Measurements from ENCODE around the gene TMOD4.
A peak's percentile ranks its signal among the peaks of the same experiment; 100 is the strongest.
"Not testable (repeated sequence)": the region's sequence is repeated elsewhere in the genome, so short reads cannot be mapped to it uniquely, and the experiment has no call there.

TMOD4 gene

DNA sequence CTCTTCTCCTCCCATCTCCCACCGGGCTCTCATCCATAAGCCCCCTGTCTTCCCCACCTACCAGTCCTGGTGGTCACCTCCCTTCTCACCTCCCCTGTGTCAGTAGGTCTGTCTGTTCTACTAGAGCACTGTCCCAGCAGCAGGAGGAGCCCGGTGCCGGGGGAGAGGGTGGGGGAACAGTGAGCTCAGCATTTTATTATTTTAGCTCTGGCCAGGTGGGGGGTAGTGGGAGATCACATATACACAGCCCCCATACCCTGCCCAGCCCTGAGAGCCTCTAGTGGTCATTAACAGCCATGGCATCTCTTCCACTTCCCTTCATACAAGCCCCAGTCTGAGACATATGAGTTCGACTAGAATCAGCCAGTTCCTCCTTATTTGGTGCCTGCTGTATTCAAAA, at the start of gene TMOD4:
TSS of gene TMOD4 (minus strand) at position 119 of the 400 bp plus-strand sequence. CDS start 1,106 bp downstream, outside the sequence.
- no peak for DNase-seq (ENCODE audit: low read depth in 2 of 2)

DNA sequence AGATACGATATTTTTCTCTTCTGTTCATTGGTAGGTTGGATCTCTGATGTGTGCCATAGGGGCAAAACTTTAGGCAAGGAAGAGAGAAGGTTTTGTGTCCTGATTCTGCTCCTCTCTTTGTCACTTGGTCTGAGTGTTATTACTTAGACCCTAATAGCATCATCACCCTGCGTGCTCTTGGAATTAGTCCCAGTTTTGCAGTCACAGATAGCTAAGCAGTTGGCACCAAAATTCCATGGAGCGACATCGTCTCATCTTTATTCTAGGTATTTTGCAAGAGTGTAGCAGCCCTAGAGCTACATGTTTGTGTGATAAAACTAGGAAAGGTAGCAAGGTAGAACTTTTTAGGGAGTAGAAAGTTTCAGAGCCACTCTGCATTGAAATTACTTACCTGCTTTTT, 46.3 kb upstream of the TMOD4 start:
- no peak for DNase-seq (ENCODE audit: low read depth in 2 of 2)

DNA sequence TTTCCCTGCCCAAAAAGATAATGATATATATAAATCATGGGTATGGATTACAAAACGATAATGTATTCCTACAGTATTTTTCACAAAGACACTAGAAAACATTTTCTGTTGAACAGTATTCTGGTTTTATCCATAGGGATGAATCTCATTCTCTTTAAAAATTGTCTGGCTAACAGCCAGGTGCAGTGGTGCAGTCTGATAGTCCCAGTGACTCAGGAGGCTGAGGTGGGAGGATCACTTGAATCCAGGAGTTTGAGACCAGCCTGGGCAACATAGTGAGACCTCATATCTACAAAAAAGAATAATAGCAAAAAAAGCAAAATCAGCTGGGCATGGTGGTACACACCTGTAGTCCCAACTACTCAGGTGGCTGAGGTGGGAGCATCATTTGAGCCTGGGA, 45.8 kb upstream of the TMOD4 start:
- DNase-seq (ENCODE audit: low read depth in 2 of 2) = no peak

- DNase-seq (ENCODE audit: low read depth in 2 of 2) = no peak
Measured at GRCh38 chr1:151213560-151213959, 37.8 kb upstream of the TMOD4 start.

GRCh38 chr1:151211972-151212705, 36.4 kb upstream of the TMOD4 start:
- no peak for DNase-seq (ENCODE audit: low read depth in 2 of 2)

DNA sequence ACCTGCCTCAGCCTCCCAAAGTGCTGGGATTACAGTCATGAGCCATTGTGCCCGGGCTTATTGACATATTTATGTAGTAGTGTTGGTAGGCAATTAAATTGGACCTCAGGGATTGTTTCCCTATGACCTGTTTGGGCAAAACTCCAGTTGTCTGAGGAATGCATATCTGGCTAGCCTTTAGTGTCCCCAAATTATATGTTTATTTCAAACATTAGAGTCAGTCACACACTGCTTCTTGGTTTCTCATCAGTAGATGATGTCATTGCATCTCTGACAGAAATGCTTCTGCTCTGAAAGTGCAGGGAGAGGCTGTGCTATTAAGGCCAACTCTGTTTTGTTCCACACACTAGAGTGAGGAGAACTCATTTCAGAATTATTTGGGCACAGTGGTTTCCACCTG, 35.0 kb upstream of the TMOD4 start:
- DNase-seq (ENCODE audit: low read depth in 2 of 2) = no peak

DNA sequence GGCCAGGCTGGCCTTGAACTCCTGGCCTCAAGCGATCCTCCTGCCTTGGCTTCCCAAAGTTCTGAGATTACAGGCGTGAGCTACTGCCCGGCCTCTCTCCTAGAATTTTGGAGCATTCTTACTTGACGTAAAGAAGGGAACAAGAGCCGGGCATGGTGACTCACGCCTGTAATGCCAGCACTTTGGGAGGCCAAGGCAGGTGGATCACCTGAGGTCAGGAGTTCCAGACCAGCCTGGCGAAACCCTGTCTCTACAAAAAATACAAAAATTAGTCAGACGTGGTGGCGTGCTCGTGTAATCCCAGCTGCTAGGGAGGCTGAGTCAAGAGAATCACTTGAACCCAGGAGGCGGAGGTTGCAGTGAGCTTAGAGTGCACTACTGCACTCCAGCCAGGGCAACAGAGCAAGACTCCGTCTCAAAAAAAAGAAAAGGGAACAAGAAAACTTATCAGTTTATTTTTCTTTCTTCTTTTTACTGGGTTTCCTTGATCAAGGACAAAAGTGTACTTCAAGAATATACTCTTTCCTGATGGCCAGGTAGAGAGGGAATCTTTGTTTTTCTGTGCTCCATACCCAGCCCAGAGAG, 29.7 kb upstream of the TMOD4 start:
- DNase-seq (ENCODE audit: low read depth in 2 of 2) = not testable (repeated sequence)

GRCh38 chr1:151199873-151200581, 24.2 kb upstream of the TMOD4 start:
- no peak for DNase-seq (ENCODE audit: low read depth in 2 of 2)

- peak; percentile 96 to 97 for DNase-seq (ENCODE audit: low read depth in 2 of 2)
Measured at GRCh38 chr1:151198254-151199127, 22.7 kb upstream of the TMOD4 start, which contains the start of gene PIP5K1A. TSS of gene PIP5K1A (plus strand) at chr1:151198552. CDS start at chr1:151198997, 445 bp downstream.

- DNase-seq (ENCODE audit: low read depth in 2 of 2) = no peak
Measured at GRCh38 chr1:151197863-151198253, 22.1 kb upstream of the TMOD4 start.

DNA sequence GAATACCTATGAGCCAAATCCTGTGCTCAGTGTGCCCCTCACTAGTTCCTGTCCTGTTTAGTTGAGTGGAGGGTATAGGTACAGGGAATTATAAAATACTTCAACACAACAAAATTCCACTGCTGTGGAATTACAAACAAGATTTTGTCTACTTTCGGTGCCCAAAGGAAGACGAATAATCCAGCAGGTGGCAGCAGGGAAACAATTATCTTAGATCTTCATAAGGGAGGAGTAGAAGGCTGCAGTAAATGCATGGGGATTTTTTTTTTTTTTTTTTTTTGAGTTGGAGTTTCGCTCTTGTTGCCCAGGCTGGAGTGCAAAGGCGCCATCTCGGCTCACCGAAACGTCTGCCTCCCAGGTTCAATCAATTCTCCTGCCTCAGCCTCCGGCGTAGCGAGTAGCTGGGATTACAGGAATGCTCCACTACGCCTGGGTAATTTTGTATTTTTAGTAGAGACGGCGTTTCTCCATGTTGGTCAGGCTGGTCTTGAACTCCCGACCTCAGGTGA, 20.6 kb upstream of the TMOD4 start:
- DNase-seq (ENCODE audit: low read depth in 2 of 2) = no peak

DNA sequence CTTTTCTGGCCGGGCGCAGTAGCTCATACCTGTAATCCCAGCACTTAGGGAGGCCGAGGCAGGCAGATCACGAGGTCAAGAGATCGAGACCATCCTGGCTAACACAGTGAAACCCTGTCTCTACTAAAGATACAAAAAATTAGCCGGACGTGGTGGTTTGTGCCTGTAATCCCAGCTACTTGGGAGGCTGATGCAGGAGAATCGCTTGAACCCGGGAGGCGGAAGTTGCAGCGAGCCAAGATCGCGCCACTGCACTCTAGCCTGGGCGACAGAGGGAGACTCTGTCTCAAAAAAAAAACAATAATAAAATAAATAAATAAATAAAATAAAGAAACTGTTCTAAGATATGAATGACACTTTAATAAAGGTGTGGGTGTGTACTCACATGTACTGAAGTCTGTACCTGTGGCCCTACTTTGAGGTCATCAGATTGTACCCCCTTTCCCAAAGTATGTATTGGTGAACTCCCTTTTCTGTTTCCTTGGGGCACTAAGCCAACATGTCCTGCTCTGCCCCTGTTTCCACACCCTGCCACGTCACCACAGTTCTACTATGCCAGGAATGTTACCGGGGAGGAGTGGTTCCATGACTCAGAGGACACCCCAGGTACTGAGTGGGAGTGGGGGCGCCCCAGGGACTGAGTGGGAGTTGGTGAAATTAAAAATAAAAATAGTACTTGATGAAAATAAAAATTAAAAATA, 19.3 kb upstream of the TMOD4 start:
- DNase-seq (ENCODE audit: low read depth in 2 of 2) = not testable (repeated sequence)

DNA sequence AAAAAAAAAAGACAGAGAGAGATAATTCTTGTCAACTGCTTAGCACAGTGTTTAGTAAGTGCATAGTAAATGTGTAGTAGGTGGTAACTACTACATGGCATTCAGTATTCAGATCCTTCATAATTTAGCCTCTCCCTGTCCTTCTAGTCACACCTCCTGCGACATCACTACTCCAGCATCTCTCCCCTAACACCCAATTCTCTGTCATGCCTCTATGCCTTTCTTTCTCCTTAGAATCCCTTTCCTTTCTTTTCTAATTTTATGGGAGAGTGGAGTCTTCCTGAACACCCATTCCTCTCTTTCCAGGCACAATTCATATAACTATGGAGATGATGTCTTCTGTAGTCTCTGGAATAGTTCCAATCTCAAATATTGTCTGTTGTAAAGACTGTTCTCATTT, 18.1 kb upstream of the TMOD4 start:
- no peak for DNase-seq (ENCODE audit: low read depth in 2 of 2)

DNA sequence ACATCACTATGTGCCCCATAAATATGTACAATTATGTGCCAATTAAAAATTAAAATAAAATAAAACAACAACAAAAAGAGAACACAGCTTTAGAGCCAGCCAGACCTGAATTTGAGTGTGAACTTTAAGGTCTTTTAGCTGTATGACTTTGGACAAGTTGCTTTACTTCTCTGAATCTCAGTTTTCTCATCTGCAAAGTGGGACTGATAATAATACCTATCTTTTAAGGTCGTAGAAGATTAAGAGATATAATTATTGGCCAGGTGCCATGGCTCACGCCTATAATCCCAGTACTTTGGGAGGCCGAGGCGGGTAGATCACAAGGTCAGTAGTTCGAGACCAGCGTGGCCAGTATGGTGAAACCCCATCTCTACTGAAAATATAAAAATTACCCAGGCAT, 17.5 kb upstream of the TMOD4 start:
- DNase-seq (ENCODE audit: low read depth in 2 of 2) = no peak

GRCh38 chr1:151192047-151192446, 16.3 kb upstream of the TMOD4 start:
- no peak for DNase-seq (ENCODE audit: low read depth in 2 of 2)

- peak; percentile 79 to 82 for DNase-seq (ENCODE audit: low read depth in 2 of 2)
Measured at GRCh38 chr1:151189637-151190445, 14.1 kb upstream of the TMOD4 start, which contains the start of gene VPS72. TSS of gene VPS72 (minus strand) at chr1:151190197. CDS start at chr1:151190121, 76 bp downstream.

DNA sequence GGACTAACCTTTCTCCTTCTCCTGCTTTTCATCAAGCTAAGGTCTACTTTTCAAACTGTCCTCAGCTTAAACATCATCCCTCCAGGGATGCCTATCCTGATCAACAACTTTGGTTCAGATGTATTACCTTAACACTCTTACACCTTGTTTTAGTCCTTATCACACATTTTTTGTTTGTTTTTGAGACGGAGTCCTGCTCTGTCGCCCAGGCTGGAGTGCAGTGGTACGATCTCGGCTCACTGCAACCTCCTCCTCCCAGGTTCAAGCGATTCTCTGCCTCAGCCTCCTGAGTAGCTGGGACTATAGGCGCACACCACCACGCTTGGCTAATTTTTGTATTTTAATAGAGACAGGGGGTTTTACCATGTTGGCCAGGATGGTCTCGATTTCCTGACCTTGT, 12.9 kb upstream of the TMOD4 start:
- DNase-seq (ENCODE audit: low read depth in 2 of 2) = not testable (repeated sequence)

- DNase-seq (ENCODE audit: low read depth in 2 of 2) = no peak
Measured at GRCh38 chr1:151187205-151187604, 11.4 kb upstream of the TMOD4 start.

- no peak for DNase-seq (ENCODE audit: low read depth in 2 of 2)
Measured at GRCh38 chr1:151184211-151184610, 8.4 kb upstream of the TMOD4 start.

- no peak for DNase-seq (ENCODE audit: low read depth in 2 of 2)
Measured at GRCh38 chr1:151176514-151177045, 799 bp upstream of the TMOD4 start.

Data from stimulated activated CD8-positive, alpha-beta memory T cell treated with anti-CD3 and anti-CD28 coated beads, Interleukin-15, amount 100 ng/mL, for 48 hours (primary cell).